Neural cell (in vitro differentiated cells): ENCODE results near the gene UHRF2. TPM values are rescaled to one million over a fixed set of nuclear protein-coding genes. Genes with fewer than 3 reads are reported as not detected.

Source experiments
- H2AFZ ChIP-seq: fragments of 200-600, 300-800 bp; sonication (generic), shearing (Covaris generic); 2 replicates; pipeline ENCODE4 v1.6.0; 2014; ENCODE audit warnings: low read depth, mild to moderate bottlenecking, antibody characterized with exemption, low read length, moderate library complexity
- H3F3A ChIP-seq: fragments of 200-600 bp; shearing (Covaris generic); 2 replicates; pipeline ENCODE4 v1.6.1; 2016; ENCODE audit warnings: mild to moderate bottlenecking, moderate library complexity, mixed read lengths, antibody characterized with exemption, low read length; ENCODE audit not compliant: insufficient read depth, poor library complexity, severe bottlenecking
- H3K27ac ChIP-seq: fragments of 200-600, 300-800 bp; sonication (generic), shearing (Covaris generic); 2 replicates; pipeline ENCODE4 v1.5.1; 2014; ENCODE audit warnings: mild to moderate bottlenecking, low read length, moderate library complexity
- H3K27me3 ChIP-seq: fragments of 300-800, 200-600 bp; sonication (generic), shearing (Covaris generic); 2 replicates; pipeline ENCODE4 v1.6.0; 2014; ENCODE audit warnings: mild to moderate bottlenecking, low read depth, low read length, moderate library complexity; ENCODE audit not compliant: insufficient read depth
- H3K36me3 ChIP-seq: fragments of 300-800, 200-600 bp; sonication (generic), shearing (Covaris generic); 2 replicates; pipeline ENCODE4 v1.5.1; 2014; ENCODE audit warnings: mild to moderate bottlenecking, antibody characterized with exemption, low read length, moderate library complexity; ENCODE audit not compliant: insufficient read depth
- H3K4me2 ChIP-seq: fragments of 300-800, 200-600 bp; sonication (generic), shearing (Covaris generic); 2 replicates; pipeline ENCODE4 v1.6.0; 2014; ENCODE audit warnings: mild to moderate bottlenecking, low read length
- H3K4me3 ChIP-seq: fragments of 300-800, 200-600 bp; sonication (generic), shearing (Covaris generic); 2 replicates; pipeline ENCODE4 v1.5.1; 2014; ENCODE audit warnings: mild to moderate bottlenecking, low read length, moderate library complexity
- H3K79me2 ChIP-seq: fragments of 200-600 bp; shearing (Covaris generic); replicated peaks from 2 replicates; pipeline ENCODE4 v1.6.0; 2014; ENCODE audit warnings: mild to moderate bottlenecking, low read length, moderate library complexity; ENCODE audit not compliant: insufficient read depth
- H3K9ac ChIP-seq: fragments of 300-800, 200-600 bp; sonication (generic), shearing (Covaris generic); 2 replicates; pipeline ENCODE4 v1.6.1; 2016; ENCODE audit warnings: mild to moderate bottlenecking, low read length, mixed read lengths
- H3K9me2 ChIP-seq: fragments of 200-600 bp; shearing (Covaris generic); 2 replicates; pipeline ENCODE4 v1.6.1; 2016; ENCODE audit warnings: mild to moderate bottlenecking, low read length, mixed read lengths; ENCODE audit not compliant: insufficient read depth
- H3K9me3 ChIP-seq: fragments of 200-600, 300-800 bp; sonication (generic), shearing (Covaris generic); 2 replicates; pipeline ENCODE4 v1.6.1; 2016; ENCODE audit warnings: mild to moderate bottlenecking, mixed run types, low read length, moderate library complexity, mixed read lengths
- H4K20me1 ChIP-seq: fragments of 200-600 bp; shearing (Covaris generic); 2 replicates; pipeline ENCODE4 v1.6.1; 2016; ENCODE audit warnings: mild to moderate bottlenecking, mixed run types; ENCODE audit not compliant: insufficient read depth
- EP300 ChIP-seq: fragments of 450-650 bp; conservative IDR thresholded peaks from 2 replicates; pipeline ENCODE4 v1.6.1; 2014; ENCODE audit warnings: antibody characterized with exemption, mild to moderate bottlenecking, moderate library complexity; ENCODE audit not compliant: poor library complexity, severe bottlenecking
- EZH2 ChIP-seq: fragments of 200-600, 300-800 bp; shearing (Covaris generic), sonication (generic); IDR thresholded peaks from 2 replicates; pipeline ENCODE4 v1.6.1; 2014; ENCODE audit warnings: antibody characterized with exemption, low read length, borderline replicate concordance, mild to moderate bottlenecking; ENCODE audit not compliant: insufficient read depth, poor library complexity, severe bottlenecking
- MXI1 ChIP-seq: fragments of 450-650 bp; conservative IDR thresholded peaks from 2 replicates; pipeline ENCODE4 v1.6.1; 2014; ENCODE audit warnings: antibody characterized with exemption, mild to moderate bottlenecking; ENCODE audit not compliant: poor library complexity, severe bottlenecking
- RAD21 ChIP-seq: fragments of 450-650 bp; conservative IDR thresholded peaks from 2 replicates; pipeline ENCODE4 v1.6.1; 2014; ENCODE audit warnings: antibody characterized with exemption, mild to moderate bottlenecking, moderate library complexity
- REST ChIP-seq: IDR thresholded peaks from 2 replicates; pipeline ENCODE4 v1.6.1; 2012; ENCODE audit warnings: borderline replicate concordance
- SMC3 ChIP-seq: fragments of 450-650 bp; conservative IDR thresholded peaks from 2 replicates; pipeline ENCODE4 v1.6.1; 2014; ENCODE audit warnings: antibody characterized with exemption, mild to moderate bottlenecking, moderate library complexity; ENCODE audit not compliant: poor library complexity
- TAF1 ChIP-seq: IDR thresholded peaks from 2 replicates; pipeline ENCODE4 v1.6.1; 2012; ENCODE audit warnings: low read depth
- polyA plus RNA-seq: library from polyadenylated mRNA; depleted of rRNA; stranded (reverse); fragments of >200 nt; gene quantifications from 2 replicates; pipeline ENCODE4 v1.2.3, GENCODE V29; 2014
- TF ChIP-seq, protein P1 (sequence below): fragments of 450-650 bp; IDR thresholded peaks from 2 replicates; pipeline ENCODE4 v1.5.1; 2014; ENCODE audit warnings: antibody characterized with exemption, mild to moderate bottlenecking, moderate library complexity; ENCODE audit not compliant: poor library complexity, severe bottlenecking

The UHRF2 gene
- polyA plus RNA-seq, 1 donor from 2014 or later: 96.6 TPM

GRCh38 chr9:6407778-6408177, 5.2 kb upstream of the UHRF2 start:
- Histone ChIP-seq H3K9me3 (no peaks in the 10 kb centered on the region), H3F3A (no peaks in the 10 kb centered on the region), H3K9me2 (no peaks in the 10 kb centered on the region), H3K4me3 (no peak overlapping the region), H3K9ac (no peak overlapping the region), H4K20me1 (no peaks in the 10 kb centered on the region), H3K36me3 (no peaks in the 10 kb centered on the region), H3K4me2 (no peak overlapping the region), H3K27ac (no peak overlapping the region), H3K79me2 (peaks cover 6% of the 10 kb centered on the region), H3K27me3 (no peaks in the 10 kb centered on the region), H2AFZ (no peak overlapping the region)
- no peak for TF ChIP-seq SMC3

DNA sequence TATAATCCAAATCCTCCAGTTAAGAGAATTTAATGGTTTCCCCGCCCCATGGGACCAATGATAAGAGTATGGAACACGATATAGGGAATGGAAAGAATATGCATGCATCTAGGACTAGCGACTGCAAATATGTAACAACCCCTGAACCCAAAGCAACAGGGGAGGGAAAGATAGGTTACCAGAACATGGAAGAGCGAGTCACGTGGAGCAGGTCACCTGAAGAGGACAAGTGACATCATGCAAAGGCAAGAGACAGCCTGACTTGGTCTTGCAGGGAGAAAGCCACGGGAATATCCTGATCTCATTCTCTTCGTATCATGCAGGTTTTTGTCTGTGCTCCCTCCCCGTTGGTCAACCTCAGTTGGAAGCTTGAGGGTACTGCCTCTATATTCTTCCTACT, 4.7 kb upstream of the UHRF2 start:
- H3K27ac ChIP-seq: no peak overlapping the region
- H3K79me2 ChIP-seq: peaks cover 6% of the 10 kb centered on the region
- TF ChIP-seq SMC3 (no peak), EP300 (no peak), TAF1 (no peak), MXI1 (no peak), EZH2 (no peak), REST (no peak)
- TF ChIP-seq, protein P1, sequence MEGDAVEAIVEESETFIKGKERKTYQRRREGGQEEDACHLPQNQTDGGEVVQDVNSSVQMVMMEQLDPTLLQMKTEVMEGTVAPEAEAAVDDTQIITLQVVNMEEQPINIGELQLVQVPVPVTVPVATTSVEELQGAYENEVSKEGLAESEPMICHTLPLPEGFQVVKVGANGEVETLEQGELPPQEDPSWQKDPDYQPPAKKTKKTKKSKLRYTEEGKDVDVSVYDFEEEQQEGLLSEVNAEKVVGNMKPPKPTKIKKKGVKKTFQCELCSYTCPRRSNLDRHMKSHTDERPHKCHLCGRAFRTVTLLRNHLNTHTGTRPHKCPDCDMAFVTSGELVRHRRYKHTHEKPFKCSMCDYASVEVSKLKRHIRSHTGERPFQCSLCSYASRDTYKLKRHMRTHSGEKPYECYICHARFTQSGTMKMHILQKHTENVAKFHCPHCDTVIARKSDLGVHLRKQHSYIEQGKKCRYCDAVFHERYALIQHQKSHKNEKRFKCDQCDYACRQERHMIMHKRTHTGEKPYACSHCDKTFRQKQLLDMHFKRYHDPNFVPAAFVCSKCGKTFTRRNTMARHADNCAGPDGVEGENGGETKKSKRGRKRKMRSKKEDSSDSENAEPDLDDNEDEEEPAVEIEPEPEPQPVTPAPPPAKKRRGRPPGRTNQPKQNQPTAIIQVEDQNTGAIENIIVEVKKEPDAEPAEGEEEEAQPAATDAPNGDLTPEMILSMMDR: no peak
- no peaks in the 10 kb centered on the region for H3K27me3 ChIP-seq
- H3K9ac ChIP-seq: no peak overlapping the region
- no peaks in the 10 kb centered on the region for H3K9me3 ChIP-seq
- no peak overlapping the region for H3K4me2 ChIP-seq
- no peak overlapping the region for H2AFZ ChIP-seq
- H4K20me1 ChIP-seq: no peaks in the 10 kb centered on the region
- no peaks in the 10 kb centered on the region for H3K9me2 ChIP-seq
- H3K36me3 ChIP-seq: no peaks in the 10 kb centered on the region
- H3F3A ChIP-seq: no peaks in the 10 kb centered on the region
- H3K4me3 ChIP-seq: no peak overlapping the region

- Histone ChIP-seq H3K4me3 (no peak overlapping the region), H3K9me2 (no peaks in the 10 kb centered on the region), H3K9me3 (no peaks in the 10 kb centered on the region), H2AFZ (no peak overlapping the region), H3K4me2 (no peak overlapping the region), H3K27me3 (no peaks in the 10 kb centered on the region), H3F3A (no peaks in the 10 kb centered on the region), H3K27ac (no peak overlapping the region), H3K9ac (no peak overlapping the region), H3K79me2 (peaks cover 21% of the 10 kb centered on the region), H4K20me1 (no peaks in the 10 kb centered on the region), H3K36me3 (no peaks in the 10 kb centered on the region)
- TF ChIP-seq TAF1 (no peak), MXI1 (no peak), EP300 (no peak), RAD21 (no peak), REST (no peak), EZH2 (no peak)
Observed at GRCh38 chr9:6409811-6410210, 3.2 kb upstream of the UHRF2 start.
